Cardiac muscle cell (in vitro differentiated cells and primary cell): ENCODE results near the gene CCDC200. TPM values are rescaled to one million over a fixed set of nuclear protein-coding genes. Genes with fewer than 3 reads are reported as not detected.

Experiments
- DNase-seq, 2 donors: peaks; one replicate each; pipeline versions ENCODE4 v3.0.0 to v3.0.0-alpha.2; 2010 to 2017; ENCODE audit warnings: low read depth in 1 of 2, low spot score in 1 of 2
- H3K27ac ChIP-seq: fragments of 200-600 bp; sonication (generic); 2 replicates; pipeline ENCODE4 v1.5.1; 2016
- H3K27me3 ChIP-seq: fragments of 200-600 bp; sonication (generic); 2 replicates; pipeline ENCODE4 v1.6.0; 2016; ENCODE audit warnings: control low read depth
- H3K36me3 ChIP-seq: fragments of 200-600 bp; sonication (generic); 2 replicates; pipeline ENCODE4 v1.5.1; 2016; ENCODE audit warnings: control low read depth
- H3K4me1 ChIP-seq: fragments of 200-600 bp; sonication (generic); 2 replicates; pipeline ENCODE4 v1.8.1; 2017; ENCODE audit warnings: low read depth, mild to moderate bottlenecking, mixed run types
- H3K4me3 ChIP-seq: fragments of 200-600 bp; sonication (generic); 2 replicates; pipeline ENCODE4 v1.5.1; 2016; ENCODE audit warnings: mild to moderate bottlenecking
- H3K9me3 ChIP-seq: fragments of 200-600 bp; sonication (generic); 2 replicates; pipeline ENCODE4 v1.5.1; 2017; ENCODE audit warnings: low read depth, mild to moderate bottlenecking, control low read depth
- polyA plus RNA-seq: library from polyadenylated mRNA; unstranded; fragments of >200 nt; fragmentation: Nextera tagmentation; extraction: Ambion mirVana; gene quantifications from 2 replicates; pipeline ENCODE4 v1.2.1, GENCODE V29; 2016
- total RNA-seq: library from RNA; depleted of rRNA; stranded (reverse); fragments of >200 nt; gene quantifications from 2 replicates; pipeline ENCODE4 v1.2.3, GENCODE V29; 2016
- TF ChIP-seq, protein P1 (sequence below): IDR thresholded peaks from 2 replicates; pipeline ENCODE4 v1.5.1; 2012; ENCODE audit warnings: low read depth, mild to moderate bottlenecking, low read length

Gene CCDC200
- total and polyA plus RNA-seq, 2 experiments from 2014 or later: 0.48 to 2.8 TPM

DNA sequence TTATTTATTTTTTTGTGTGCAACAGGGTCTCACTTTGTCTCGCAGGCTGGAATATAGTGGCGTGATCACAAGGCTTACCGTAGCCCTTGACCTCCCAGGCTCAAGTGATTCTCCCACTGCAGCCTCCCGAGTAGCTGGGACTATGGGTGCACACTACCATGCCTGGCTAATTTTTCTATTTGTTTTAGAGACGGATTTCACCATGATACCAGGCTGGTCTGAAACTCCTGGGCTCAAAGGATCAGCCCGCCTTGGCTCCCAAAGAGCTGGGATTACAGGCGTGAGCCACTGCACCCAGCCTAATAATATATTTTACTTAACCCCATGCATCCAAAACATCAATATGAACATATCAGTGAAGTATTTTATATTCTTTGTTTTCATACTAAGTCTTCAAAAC lies 2.0 kb downstream of the CCDC200 start:
- Histone ChIP-seq H3K27ac (no peak overlapping the region), H3K4me3 (no peak overlapping the region), H3K27me3 (no peaks in the 10 kb centered on the region), H3K9me3 (no peaks in the 10 kb centered on the region), H3K36me3 (peaks cover 6% of the 10 kb centered on the region), H3K4me1 (no peaks in the 10 kb centered on the region)
- TF ChIP-seq, protein P1, sequence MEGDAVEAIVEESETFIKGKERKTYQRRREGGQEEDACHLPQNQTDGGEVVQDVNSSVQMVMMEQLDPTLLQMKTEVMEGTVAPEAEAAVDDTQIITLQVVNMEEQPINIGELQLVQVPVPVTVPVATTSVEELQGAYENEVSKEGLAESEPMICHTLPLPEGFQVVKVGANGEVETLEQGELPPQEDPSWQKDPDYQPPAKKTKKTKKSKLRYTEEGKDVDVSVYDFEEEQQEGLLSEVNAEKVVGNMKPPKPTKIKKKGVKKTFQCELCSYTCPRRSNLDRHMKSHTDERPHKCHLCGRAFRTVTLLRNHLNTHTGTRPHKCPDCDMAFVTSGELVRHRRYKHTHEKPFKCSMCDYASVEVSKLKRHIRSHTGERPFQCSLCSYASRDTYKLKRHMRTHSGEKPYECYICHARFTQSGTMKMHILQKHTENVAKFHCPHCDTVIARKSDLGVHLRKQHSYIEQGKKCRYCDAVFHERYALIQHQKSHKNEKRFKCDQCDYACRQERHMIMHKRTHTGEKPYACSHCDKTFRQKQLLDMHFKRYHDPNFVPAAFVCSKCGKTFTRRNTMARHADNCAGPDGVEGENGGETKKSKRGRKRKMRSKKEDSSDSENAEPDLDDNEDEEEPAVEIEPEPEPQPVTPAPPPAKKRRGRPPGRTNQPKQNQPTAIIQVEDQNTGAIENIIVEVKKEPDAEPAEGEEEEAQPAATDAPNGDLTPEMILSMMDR: no peak
- no peak for DNase-seq

- Histone ChIP-seq H3K9me3 (no peaks in the 10 kb centered on the region), H3K4me1 (no peaks in the 10 kb centered on the region), H3K4me3 (no peak overlapping the region), H3K27me3 (no peaks in the 10 kb centered on the region), H3K27ac (no peak overlapping the region), H3K36me3 (peaks cover 6% of the 10 kb centered on the region)
- DNase-seq: no peak
- TF ChIP-seq, protein P1: no peak
These were observed 4.2 kb downstream of the CCDC200 start for GRCh38 chr17:43224146-43224705.

- TF ChIP-seq, protein P1: no peak
These were observed 7.8 kb downstream of the CCDC200 start for GRCh38 chr17:43220511-43221125.

DNA sequence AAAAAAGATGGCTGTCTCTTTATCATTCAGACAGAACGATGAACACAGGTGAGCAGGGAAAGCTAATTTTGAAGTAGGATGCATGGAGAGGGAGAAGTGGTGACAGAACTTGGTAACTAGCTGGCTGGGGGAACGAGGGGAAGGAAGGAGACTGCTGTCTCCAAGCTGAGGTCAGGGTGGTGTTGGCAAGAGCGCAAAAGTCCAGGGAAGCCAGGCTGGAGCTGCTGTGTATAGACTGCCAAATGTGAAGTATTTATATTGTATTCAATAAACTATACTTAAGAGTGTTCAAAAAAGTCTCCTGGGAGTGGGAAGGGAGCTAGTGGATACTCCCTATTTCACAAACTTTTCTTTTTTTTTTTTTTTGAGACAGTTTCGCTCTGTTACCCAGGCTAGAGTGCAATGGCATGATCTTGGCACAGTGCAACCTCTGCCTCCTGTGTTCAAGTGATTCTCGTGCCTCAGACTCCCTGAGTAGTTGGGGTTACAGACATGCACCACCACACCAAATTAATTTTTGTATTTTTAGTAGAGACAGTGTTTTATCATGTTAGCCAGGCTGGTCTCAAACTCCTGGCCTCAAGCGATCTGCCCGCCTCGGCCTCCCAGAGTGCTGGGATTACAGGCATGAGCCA lies 8.6 kb downstream of the CCDC200 start:
- Histone ChIP-seq H3K4me1 (no peaks in the 10 kb centered on the region), H3K36me3 (no peaks in the 10 kb centered on the region), H3K9me3 (no peaks in the 10 kb centered on the region), H3K4me3 (no peak overlapping the region), H3K27ac (no peak overlapping the region), H3K27me3 (no peaks in the 10 kb centered on the region)
- DNase-seq: no peak
- TF ChIP-seq, protein P1: no peak

More at GRCh38 chr17:43220511-43221125, 7.8 kb downstream of the CCDC200 start:
- no peak overlapping the region for H3K4me3 ChIP-seq
- H3K9me3 ChIP-seq: no peaks in the 10 kb centered on the region
- no peak overlapping the region for H3K27ac ChIP-seq
- no peaks in the 10 kb centered on the region for H3K4me1 ChIP-seq
- DNase-seq: no peak
- H3K36me3 ChIP-seq: no peaks in the 10 kb centered on the region
- no peaks in the 10 kb centered on the region for H3K27me3 ChIP-seq

DNA sequence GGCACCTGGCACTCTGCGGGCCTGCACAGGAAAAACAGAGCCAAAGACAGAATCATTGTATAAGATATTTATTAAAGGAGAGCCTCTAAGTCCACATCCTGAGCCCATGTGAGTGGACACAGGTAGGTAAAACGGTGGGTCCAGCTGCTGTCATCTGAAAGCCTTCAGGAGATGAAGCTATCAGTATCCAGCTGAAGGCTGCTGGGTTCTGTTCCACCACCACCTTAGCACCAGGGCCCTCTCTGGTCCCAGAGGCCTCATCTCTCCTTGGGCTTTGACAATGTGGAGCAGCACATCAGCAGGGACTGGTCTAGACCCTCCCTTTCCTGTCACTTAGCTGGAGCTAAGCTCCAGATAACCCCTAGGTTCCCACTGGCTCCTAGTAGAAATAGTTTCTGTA lies 9.4 kb downstream of the CCDC200 start:
- DNase-seq: no peak
- H3K27ac ChIP-seq: no peak overlapping the region
- H3K9me3 ChIP-seq: no peaks in the 10 kb centered on the region
- no peaks in the 10 kb centered on the region for H3K27me3 ChIP-seq
- H3K4me1 ChIP-seq: no peaks in the 10 kb centered on the region
- TF ChIP-seq, protein P1: no peak
- no peak overlapping the region for H3K4me3 ChIP-seq
- no peaks in the 10 kb centered on the region for H3K36me3 ChIP-seq
